SK-N-DZ (cell line): ENCODE measurements around the gene RAI2. TPM values are rescaled to one million over a fixed set of nuclear protein-coding genes. Genes with fewer than 3 reads are reported as not detected.

Experiments
- DNase-seq: peaks from one replicate; pipeline ENCODE4 v3.0.0-alpha.2; 2015; ENCODE audit warnings: low spot score
- polyA plus RNA-seq, 2 experiments: library from polyadenylated mRNA; depleted of rRNA; stranded (reverse); fragments of >200 nt; gene quantifications; 2 replicates each; pipeline ENCODE4 v1.2.3, GENCODE V29; 2014

The RAI2 gene
- 3.7 and 4.2 TPM in 2 replicates for polyA plus RNA-seq (2014; cell fraction: cytosol; rRNA removed)
- polyA plus RNA-seq (2014; cell fraction: nucleus; rRNA removed): 0.43 and 1.7 TPM in 2 replicates

GRCh38 chrX:17860811-17861488 lies at the start of gene RAI2:
RAI2 (minus strand) TSS chrX:17861298; CDS start chrX:17802010, 59,288 bp downstream.
- DNase-seq: peak; percentile 64

- DNase-seq: no peak
Measured at GRCh38 chrX:17888421-17888820, 27.3 kb upstream of the RAI2 start.

GRCh38 chrX:17882680-17883079 lies 21.6 kb upstream of the RAI2 start:
- DNase-seq: no peak

- DNase-seq: no peak
Measured at GRCh38 chrX:17878028-17878670, 17.1 kb upstream of the RAI2 start.

- no peak for DNase-seq
Measured at GRCh38 chrX:17876135-17876534, 15.0 kb upstream of the RAI2 start.

- no peak for DNase-seq
Measured at GRCh38 chrX:17869580-17869979, 8.5 kb upstream of the RAI2 start.

- DNase-seq: peak; percentile 11
Measured at GRCh38 chrX:17861489-17862011, 452 bp upstream of the RAI2 start.

GRCh38 chrX:17860179-17860780 lies 818 bp downstream of the RAI2 start:
- peak; percentile 6 for DNase-seq

GRCh38 chrX:17859609-17860178 lies 1.4 kb downstream of the RAI2 start:
- peak; percentile 13 for DNase-seq

GRCh38 chrX:17854531-17854930 lies 6.6 kb downstream of the RAI2 start:
- DNase-seq: no peak

GRCh38 chrX:17854069-17854468 lies 7.0 kb downstream of the RAI2 start:
- DNase-seq: no peak

- no peak for DNase-seq
Measured at GRCh38 chrX:17851874-17852273, 9.2 kb downstream of the RAI2 start.

GRCh38 chrX:17848545-17849265 lies 12.4 kb downstream of the RAI2 start:
- no peak for DNase-seq

- DNase-seq: no peak
Measured at GRCh38 chrX:17846045-17846444, 15.1 kb downstream of the RAI2 start.

- DNase-seq: no peak
Measured at GRCh38 chrX:17844236-17844635, 16.9 kb downstream of the RAI2 start.

- no peak for DNase-seq
Measured at GRCh38 chrX:17842769-17843525, 18.2 kb downstream of the RAI2 start.

GRCh38 chrX:17839269-17839668 lies 21.8 kb downstream of the RAI2 start:
- no peak for DNase-seq

GRCh38 chrX:17836830-17837229 lies 24.3 kb downstream of the RAI2 start:
- DNase-seq: peak; percentile 29

- no peak for DNase-seq
Measured at GRCh38 chrX:17833954-17834353, 27.1 kb downstream of the RAI2 start.

- DNase-seq: no peak
Measured at GRCh38 chrX:17831255-17831654, 29.8 kb downstream of the RAI2 start.

- no peak for DNase-seq
Measured at GRCh38 chrX:17830211-17830610, 30.9 kb downstream of the RAI2 start.
